Measurements from ENCODE around the gene YLPM1. TPM values are rescaled to one million over a fixed set of nuclear protein-coding genes. Genes with fewer than 3 reads are reported as not detected.

Gene YLPM1
- total RNA-seq, 1 donor from 2014 or later = 69.9 TPM

DNA sequence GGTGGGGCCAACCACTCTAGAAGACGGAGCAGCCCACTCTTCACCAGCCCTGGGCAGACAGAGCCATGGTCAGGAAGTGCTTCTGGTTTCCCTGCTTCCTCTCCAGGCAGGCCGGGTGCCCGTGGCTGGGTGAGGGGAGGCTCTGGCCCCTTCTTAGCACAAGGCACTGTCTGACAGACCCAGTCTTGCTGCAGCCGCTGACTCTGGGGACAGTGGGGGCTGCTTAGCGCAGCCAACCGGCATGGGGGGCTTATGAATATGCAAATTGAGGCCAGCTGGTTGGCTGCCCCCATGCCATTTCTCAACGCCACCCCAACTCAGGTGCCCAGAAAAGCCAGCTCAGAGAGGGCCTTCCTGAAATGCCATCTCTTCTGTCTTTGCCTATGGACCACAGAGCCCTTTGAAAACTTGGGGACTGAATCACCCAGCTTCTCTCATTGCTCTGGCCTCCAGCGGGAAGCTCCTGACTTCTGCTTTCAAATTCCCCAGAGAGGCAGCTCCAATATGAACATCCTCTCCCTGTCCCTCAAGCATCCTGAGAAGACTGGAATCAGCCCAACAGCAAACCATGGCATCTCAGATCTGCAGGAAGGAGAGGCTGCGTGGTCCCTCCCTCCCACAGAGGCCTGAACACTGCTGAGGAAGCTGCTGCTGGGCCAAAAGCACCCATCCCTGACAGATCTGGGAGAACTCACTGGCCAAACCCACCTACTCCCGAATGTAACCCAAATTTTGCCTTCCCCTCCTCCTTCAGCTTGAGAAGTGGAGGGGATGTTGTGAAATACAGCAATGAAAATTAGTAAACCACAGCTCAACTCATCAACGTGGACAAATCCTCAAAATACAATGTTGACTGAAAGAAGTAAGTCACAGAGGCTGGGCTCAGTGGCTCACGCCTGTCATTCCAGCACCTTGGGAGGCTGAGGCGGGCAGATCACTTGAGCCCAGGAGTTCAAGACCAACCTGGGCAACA, 113.1 kb downstream of the YLPM1 start, which contains the start of gene PROX2:
Gene PROX2 (minus strand): TSS at position 205 of the 973 bp plus-strand sequence. CDS start 12,311 bp downstream, outside the sequence.
- DNase-seq = no peak

DNA sequence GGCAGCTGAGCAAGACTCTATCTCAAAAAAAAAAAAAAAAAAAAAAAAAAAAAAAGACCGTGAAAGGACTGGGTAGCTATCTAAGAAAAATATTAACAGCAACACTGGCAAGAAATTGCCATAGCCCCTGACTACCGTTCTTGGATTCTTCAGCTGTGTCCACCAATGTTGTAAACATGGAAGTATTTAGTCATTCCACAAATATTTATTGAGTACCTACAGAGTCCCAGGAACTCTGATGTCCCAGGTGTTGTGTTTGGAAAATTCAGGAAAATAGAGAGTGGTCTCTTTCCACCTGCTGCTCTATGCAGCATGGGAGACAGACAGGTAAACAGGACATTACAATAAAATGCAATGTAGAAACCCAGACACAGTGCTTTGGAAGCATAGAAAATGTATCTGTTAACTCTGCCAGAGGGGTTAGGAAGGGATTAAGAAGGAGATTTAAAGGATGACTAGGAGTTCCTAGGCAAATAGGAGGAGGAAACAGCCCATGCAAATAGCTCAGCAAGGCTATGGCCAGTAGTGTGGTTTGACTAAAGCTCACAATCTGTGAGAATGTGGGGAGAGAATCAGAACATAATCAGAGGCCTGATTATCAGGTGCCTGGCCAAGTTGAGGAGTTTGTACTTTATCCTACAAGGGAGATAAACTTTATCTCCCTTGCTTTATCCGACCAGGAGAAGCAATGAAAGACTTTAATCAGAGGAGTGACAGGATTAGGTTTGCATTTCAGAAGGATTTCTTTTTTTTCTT, 116.5 kb downstream of the YLPM1 start:
- DNase-seq = no peak

DNA sequence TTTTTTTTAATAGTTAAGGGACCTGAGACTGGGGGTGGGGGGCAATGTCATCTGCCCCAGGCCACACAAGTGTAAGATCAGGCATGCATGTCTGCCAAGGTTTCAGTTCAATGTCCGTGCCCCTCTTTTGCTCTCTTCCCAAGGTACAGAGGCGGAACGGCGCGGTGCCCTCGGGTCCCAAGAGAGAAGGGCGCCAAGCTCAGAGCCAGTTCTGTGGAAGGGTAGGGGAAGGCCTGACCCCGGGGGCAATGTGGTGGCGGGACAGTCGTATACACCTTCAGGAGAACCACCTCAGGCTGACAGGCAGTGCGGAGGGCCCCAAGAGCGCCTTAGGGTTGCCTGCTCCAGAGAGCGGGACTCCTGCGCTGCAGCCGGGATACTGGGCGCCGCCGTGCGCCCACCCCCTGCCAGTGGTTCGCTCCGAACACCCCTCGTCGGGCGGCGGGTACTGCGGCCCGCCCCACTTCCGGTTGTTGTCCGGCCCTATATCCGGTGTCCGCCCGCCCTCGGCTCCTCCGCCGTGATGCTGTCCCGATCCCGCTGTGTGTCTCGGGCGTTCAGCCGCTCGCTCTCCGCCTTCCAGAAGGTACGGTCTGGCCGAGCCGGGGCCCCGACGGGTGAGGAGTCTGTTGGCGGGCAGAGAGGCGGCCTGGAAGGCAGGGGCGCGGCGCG, 118.5 kb downstream of the YLPM1 start, which contains the start of gene DLST:
Gene DLST (plus strand): TSS at position 486 of the 672 bp plus-strand sequence. CDS start 38 bp downstream, at position 524.
- DNase-seq = peak; percentile 92

DNA sequence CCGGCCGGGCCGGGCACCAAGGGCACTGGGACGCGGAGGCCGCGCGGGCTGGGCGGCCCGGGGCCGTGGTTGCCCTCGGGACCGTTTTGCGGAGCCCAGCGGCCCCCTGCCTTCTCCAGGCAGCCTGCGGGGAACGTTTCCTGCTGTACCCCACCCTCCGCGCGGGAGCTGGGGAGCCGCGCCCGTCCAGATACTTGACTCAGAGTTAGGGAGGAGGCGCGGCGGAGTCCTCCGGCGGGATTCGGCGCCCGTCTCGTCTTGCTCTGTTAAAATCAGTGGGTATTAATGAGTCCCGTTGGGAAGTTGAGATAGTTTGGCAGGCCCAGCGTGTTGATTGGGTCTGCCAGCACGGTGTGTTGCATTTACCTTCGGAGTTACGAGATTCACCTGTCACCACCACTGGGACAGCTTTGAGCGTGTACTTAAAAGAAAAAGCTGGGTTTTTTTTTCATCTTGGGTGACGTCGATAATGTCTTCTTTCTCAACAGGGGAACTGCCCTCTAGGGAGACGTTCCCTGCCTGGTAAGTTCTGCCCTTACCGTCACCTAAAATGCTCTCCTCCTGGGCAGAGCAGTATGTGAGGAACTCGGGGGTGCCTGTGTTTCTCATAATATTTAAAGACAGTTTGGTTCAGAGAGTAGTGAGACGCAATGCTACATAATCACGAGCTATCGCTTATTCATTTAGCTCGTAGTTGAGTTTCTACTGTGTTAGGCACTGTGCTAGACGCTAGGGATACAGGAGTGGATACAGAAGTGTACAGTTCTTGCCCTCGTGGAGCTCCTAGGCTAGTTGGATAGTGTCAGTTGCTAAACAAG, 119.2 kb downstream of the YLPM1 start:
- peak; percentile 41 for DNase-seq

Other genes starting within 250 kb of the YLPM1 start
- gene LTBP2, start 151.1 kb upstream of the YLPM1 start, total RNA-seq = 29.1 TPM
- 17.1 TPM for gene AREL1, start 50.2 kb upstream of the YLPM1 start, total RNA-seq
- 28.4 TPM for gene FCF1, start 50.2 kb upstream of the YLPM1 start, total RNA-seq
- not detected for gene PROX2, start 112.8 kb downstream of the YLPM1 start, total RNA-seq
- gene DLST, start 118.6 kb downstream of the YLPM1 start, total RNA-seq = 78.7 TPM
- 12.6 TPM for gene RPS6KL1, start 159.9 kb downstream of the YLPM1 start, total RNA-seq
- gene PGF, start 192.3 kb downstream of the YLPM1 start, total RNA-seq = 8.6 TPM
- 46.8 TPM for gene EIF2B2, start 239.6 kb downstream of the YLPM1 start, total RNA-seq